ENCODE data around the gene TMED1.

- peak; percentile 87 for TF ChIP-seq CTCF (IDR thresholded peaks at IDR 0.05)
- TF ChIP-seq EZH2 (IDR thresholded peaks at IDR 0.05), result no peak
Measured at GRCh38 chr19:10858204-10858828, 22.3 kb upstream of the TMED1 start.
